Right lobe of liver (tissue), 4 donors: Measurements from ENCODE around the gene ZCCHC17.
"Not testable (repeated sequence)": the region's sequence is repeated elsewhere in the genome, so short reads cannot be mapped to it uniquely, and the experiment has no call there.

Source experiments
- CTCF ChIP-seq, 4 donors: fragments of 200-600 bp in 3 of 4; fragments of 450-650 bp in 1 of 4; IDR thresholded peaks; one replicate each; pipeline versions ENCODE4 v1.5.1 to v1.8.0; 2016 to 2022; ENCODE audit warnings: antibody characterized with exemption in 4 of 4, mild to moderate bottlenecking in 2 of 4
- POLR2A ChIP-seq: fragments of 450-650 bp; IDR thresholded peaks from one replicate; pipeline ENCODE4 v1.6.1; 2017; ENCODE audit warnings: antibody characterized with exemption, mild to moderate bottlenecking
- donor health status: DM: no; HTN: no; CAD: no.
- donor health status: DM: no; HTN: no; CAD: no.
- donor health status: DM: no; HTN: yes; CAD: no.

GRCh38 chr1:31282426-31282825 lies 14.4 kb upstream of the ZCCHC17 start:
- not testable (repeated sequence) for TF ChIP-seq CTCF (IDR thresholded peaks at IDR 0.05); POLR2A
